ENCODE measurements around the gene TBC1D5.

TBC1D5 gene

DNA sequence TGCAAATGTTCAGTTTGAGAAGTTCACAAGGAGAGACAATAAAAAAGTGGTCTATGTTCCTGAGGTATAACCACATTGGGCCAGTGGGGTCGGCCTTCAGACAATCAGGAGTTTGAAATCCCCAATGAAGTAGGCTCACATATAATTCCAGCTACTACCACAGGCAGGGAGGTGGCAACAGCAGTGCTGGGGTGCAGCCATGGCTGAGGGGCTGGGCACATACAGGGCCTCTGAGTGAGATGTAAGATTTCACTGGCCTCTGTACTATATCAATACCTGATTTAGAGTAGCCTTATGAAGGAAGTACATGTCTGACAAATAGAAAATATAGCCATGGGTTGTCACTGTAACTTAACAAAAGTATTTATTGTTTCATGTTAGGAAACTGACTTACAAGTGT lies 402.2 kb downstream of the TBC1D5 start:
- no peak for DNase-seq
- Histone ChIP-seq H3K9me3 (no peaks in the 10 kb centered on the region), H3K36me3 (no peaks in the 10 kb centered on the region), H3K27ac (no peak overlapping the region), H3K4me3 (no peak overlapping the region), H3K4me1 (peaks cover 0 to 7% (median 4%) of the 10 kb centered on the region in 4 donors), H3K27me3 (no peaks in the 10 kb centered on the region)
- TF ChIP-seq, protein P1, sequence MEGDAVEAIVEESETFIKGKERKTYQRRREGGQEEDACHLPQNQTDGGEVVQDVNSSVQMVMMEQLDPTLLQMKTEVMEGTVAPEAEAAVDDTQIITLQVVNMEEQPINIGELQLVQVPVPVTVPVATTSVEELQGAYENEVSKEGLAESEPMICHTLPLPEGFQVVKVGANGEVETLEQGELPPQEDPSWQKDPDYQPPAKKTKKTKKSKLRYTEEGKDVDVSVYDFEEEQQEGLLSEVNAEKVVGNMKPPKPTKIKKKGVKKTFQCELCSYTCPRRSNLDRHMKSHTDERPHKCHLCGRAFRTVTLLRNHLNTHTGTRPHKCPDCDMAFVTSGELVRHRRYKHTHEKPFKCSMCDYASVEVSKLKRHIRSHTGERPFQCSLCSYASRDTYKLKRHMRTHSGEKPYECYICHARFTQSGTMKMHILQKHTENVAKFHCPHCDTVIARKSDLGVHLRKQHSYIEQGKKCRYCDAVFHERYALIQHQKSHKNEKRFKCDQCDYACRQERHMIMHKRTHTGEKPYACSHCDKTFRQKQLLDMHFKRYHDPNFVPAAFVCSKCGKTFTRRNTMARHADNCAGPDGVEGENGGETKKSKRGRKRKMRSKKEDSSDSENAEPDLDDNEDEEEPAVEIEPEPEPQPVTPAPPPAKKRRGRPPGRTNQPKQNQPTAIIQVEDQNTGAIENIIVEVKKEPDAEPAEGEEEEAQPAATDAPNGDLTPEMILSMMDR (IDR thresholded peaks at IDR 0.05) = no peak
- intact Hi-C loops (cut with DNase I; ENCODE audit: low total_unique reads) = no loop called here

DNA sequence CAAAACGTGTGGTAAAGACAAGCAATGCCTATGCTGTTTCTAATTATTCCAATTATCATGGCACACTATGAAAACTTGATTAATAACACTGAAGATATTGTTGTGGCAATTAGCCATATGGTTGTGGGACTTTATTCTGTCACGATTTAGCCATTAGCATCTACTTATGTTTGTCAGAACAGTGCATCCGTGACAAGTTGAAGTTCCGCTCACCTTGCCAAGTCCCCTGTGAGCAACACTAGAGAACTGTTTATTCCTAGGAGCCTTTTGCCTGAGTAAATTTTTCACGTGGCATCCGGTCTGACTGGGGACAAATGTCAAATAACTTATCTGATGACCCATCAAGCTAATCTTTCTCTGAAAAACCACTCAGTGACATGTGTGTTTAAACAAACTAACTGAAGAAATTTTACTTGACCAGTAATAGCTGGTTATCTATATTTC lies 403.3 kb downstream of the TBC1D5 start:
- no peak overlapping the region for H3K27ac ChIP-seq
- DNase-seq = no peak
- intact Hi-C loops (cut with DNase I; ENCODE audit: low total_unique reads) = no loop called here

DNA sequence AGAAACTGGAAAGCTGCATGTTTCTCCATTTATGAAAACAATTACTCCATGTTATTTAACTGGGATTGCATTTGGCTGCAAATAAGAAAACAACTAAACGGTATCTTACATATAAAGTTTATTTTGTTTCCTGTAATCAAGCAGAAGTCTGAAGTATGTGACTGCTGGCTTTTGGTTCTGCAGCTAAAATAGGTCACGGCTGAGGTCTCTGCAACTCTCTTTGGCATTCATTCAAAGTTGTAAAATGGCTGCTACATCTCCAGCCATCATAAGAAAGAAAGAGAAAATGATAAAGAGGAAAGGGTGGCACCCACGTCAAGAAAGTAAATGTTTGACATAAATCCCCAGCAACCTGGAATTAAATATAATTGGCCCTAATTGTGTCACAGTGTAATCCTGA lies 406.1 kb downstream of the TBC1D5 start:
- TF ChIP-seq, protein P1 (IDR thresholded peaks at IDR 0.05) = no peak
- no peak overlapping the region for H3K27ac ChIP-seq
- no peak for DNase-seq

More for the DNA sequence above, 403.3 kb downstream of the TBC1D5 start:
- peaks cover 0 to 7% (median 4%) of the 10 kb centered on the region in 4 donors for H3K4me1 ChIP-seq
- no peaks in the 10 kb centered on the region for H3K9me3 ChIP-seq
- H3K36me3 ChIP-seq = no peaks in the 10 kb centered on the region
- H3K27me3 ChIP-seq = no peaks in the 10 kb centered on the region
- H3K4me3 ChIP-seq = no peak overlapping the region
- TF ChIP-seq, protein P1 (IDR thresholded peaks at IDR 0.05) = no peak

DNA sequence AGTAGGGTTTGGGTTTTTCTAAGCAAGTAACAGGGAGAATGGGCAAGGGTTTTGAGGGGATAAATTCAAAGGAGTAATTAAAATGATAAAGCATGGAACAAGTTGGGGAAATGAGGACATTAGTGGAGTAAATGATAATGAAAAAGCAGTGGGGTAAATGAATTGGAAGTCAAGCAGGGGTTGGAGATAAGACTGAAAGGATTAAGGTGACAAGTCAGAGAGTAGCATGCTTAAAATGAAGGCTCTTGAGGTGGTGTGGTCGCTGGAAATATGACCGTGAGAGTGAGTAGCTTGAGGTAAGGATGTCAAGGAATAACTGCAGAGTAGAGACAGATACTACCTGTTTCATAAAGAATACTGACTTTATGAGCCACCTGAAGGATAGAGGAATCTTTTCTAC lies 408.5 kb downstream of the TBC1D5 start:
- no peak overlapping the region for H3K4me3 ChIP-seq
- peaks cover 0 to 7% (median 4%) of the 10 kb centered on the region in 4 donors for H3K4me1 ChIP-seq
- TF ChIP-seq, protein P1 (IDR thresholded peaks at IDR 0.05) = no peak
- H3K27ac ChIP-seq = no peak overlapping the region
- H3K9me3 ChIP-seq = no peaks in the 10 kb centered on the region
- peaks cover 0 to 2% (median 0%) of the 10 kb centered on the region in 3 donors for H3K36me3 ChIP-seq
- no peaks in the 10 kb centered on the region for H3K27me3 ChIP-seq
- no peak for DNase-seq
- intact Hi-C loops (cut with DNase I; ENCODE audit: low total_unique reads) = no loop called here

More for the DNA sequence above, 406.1 kb downstream of the TBC1D5 start:
- Histone ChIP-seq H3K36me3 (no peaks in the 10 kb centered on the region), H3K9me3 (no peaks in the 10 kb centered on the region), H3K27me3 (no peaks in the 10 kb centered on the region), H3K4me1 (peaks cover 0 to 7% (median 4%) of the 10 kb centered on the region in 4 donors), H3K4me3 (no peak overlapping the region)
- intact Hi-C loops (cut with DNase I; ENCODE audit: low total_unique reads) = no loop called here

DNA sequence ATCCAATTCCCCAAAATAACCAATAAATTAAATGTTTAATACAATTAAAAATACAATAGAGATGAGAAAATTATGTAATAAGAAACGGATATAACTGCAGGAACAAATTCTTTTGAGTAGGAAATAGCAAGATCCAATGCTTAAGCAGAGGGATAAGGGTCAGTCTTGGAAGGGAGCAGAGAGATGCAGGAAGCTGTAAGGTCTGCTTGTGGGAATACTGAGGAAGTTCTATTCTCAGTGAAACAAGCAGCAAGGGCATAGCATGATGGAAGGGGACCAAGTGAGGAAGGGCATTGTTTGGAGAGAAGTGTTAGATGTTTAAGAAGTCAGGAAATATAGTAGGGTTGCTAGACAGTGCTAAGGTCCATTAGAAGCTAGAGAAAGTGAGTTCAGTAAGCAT lies 409.0 kb downstream of the TBC1D5 start:
- intact Hi-C loops (cut with DNase I; ENCODE audit: low total_unique reads) = no loop called here
- no peak for DNase-seq
- Histone ChIP-seq H3K4me3 (no peak overlapping the region), H3K9me3 (no peaks in the 10 kb centered on the region), H3K27me3 (no peaks in the 10 kb centered on the region), H3K36me3 (peaks cover 0 to 6% (median under 1%) of the 10 kb centered on the region in 3 donors), H3K27ac (no peak overlapping the region), H3K4me1 (peaks cover 0 to 7% (median 4%) of the 10 kb centered on the region in 4 donors)
- TF ChIP-seq, protein P1 (IDR thresholded peaks at IDR 0.05) = no peak

DNA sequence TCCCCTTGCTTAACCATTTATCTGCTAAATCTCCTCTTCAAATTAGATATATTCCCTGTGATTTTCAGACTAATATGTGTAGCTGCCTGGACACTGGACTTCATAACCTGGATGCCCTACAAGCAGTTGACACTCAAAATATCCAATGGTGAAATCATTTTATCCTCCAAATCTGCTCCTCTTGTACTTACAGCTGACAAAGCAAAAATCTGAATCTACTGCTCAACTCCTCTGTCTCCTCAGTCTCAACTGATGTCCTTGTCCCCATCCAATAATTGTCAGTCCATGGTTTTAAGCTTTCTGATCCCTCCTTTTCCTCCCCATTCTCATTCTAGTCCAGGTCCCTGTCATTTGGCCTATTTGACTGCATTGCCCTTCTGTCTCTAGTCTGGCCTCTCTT lies 411.8 kb downstream of the TBC1D5 start:
- no peak for DNase-seq
- H3K36me3 ChIP-seq = peaks cover 0 to 10% (median 5%) of the 10 kb centered on the region in 3 donors
- H3K27ac ChIP-seq = no peak overlapping the region
- H3K27me3 ChIP-seq = no peaks in the 10 kb centered on the region
- H3K9me3 ChIP-seq = no peaks in the 10 kb centered on the region
- TF ChIP-seq, protein P1 (IDR thresholded peaks at IDR 0.05) = no peak
- intact Hi-C loops (cut with DNase I; ENCODE audit: low total_unique reads) = no loop called here
- H3K4me1 ChIP-seq = peaks cover 0 to under 1% (median 0%) of the 10 kb centered on the region in 4 donors
- no peak overlapping the region for H3K4me3 ChIP-seq
